Measurements from ENCODE around the gene SPATS2.

DNA sequence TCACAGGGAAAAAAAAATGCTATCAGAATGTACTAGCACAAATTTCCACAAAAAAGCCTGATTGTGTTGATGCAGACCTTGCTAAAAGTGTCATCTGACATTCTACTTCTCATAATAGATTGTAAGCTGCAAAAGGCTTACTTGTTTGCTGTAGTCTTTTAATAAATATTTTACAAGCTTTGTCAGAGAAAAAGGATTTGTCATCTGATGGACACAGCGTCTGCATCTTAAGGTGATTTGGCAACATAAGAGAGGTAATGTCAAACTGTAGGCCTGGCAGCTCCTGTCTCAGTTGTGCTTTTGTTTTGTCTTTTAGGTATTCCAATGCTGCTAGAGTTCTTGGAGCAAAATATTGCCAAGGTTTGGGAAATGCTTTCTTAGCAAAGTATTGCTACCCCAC is 145.3 kb downstream of the SPATS2 start:
- TF ChIP-seq, protein P1, sequence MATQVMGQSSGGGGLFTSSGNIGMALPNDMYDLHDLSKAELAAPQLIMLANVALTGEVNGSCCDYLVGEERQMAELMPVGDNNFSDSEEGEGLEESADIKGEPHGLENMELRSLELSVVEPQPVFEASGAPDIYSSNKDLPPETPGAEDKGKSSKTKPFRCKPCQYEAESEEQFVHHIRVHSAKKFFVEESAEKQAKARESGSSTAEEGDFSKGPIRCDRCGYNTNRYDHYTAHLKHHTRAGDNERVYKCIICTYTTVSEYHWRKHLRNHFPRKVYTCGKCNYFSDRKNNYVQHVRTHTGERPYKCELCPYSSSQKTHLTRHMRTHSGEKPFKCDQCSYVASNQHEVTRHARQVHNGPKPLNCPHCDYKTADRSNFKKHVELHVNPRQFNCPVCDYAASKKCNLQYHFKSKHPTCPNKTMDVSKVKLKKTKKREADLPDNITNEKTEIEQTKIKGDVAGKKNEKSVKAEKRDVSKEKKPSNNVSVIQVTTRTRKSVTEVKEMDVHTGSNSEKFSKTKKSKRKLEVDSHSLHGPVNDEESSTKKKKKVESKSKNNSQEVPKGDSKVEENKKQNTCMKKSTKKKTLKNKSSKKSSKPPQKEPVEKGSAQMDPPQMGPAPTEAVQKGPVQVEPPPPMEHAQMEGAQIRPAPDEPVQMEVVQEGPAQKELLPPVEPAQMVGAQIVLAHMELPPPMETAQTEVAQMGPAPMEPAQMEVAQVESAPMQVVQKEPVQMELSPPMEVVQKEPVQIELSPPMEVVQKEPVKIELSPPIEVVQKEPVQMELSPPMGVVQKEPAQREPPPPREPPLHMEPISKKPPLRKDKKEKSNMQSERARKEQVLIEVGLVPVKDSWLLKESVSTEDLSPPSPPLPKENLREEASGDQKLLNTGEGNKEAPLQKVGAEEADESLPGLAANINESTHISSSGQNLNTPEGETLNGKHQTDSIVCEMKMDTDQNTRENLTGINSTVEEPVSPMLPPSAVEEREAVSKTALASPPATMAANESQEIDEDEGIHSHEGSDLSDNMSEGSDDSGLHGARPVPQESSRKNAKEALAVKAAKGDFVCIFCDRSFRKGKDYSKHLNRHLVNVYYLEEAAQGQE (IDR thresholded peaks at IDR 0.05; ENCODE audit: low read depth), result no peak
- TF ChIP-seq USF1 (IDR thresholded peaks at IDR 0.05), result no peak
- TF ChIP-seq TAF1 (IDR thresholded peaks at IDR 0.05; ENCODE audit: low read depth), result no peak
- no peak for TF ChIP-seq RAD21 (IDR thresholded peaks at IDR 0.05; ENCODE audit: low read depth)
- TF ChIP-seq, protein P2, sequence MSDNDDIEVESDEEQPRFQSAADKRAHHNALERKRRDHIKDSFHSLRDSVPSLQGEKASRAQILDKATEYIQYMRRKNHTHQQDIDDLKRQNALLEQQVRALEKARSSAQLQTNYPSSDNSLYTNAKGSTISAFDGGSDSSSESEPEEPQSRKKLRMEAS (IDR thresholded peaks at IDR 0.05), result no peak
- no peak for TF ChIP-seq YY1 (IDR thresholded peaks at IDR 0.05; ENCODE audit: low read depth)
- TF ChIP-seq CREB1 (IDR thresholded peaks at IDR 0.05; ENCODE audit: low read depth), result no peak
- TF ChIP-seq FOXM1 (IDR thresholded peaks at IDR 0.05; ENCODE audit: borderline replicate concordance, low read depth), result no peak
- TF ChIP-seq NFIC (IDR thresholded peaks at IDR 0.05), result no peak
- TF ChIP-seq TEAD4 (IDR thresholded peaks at IDR 0.05), result no peak
- no peak for TF ChIP-seq EP300 (IDR thresholded peaks at IDR 0.05; ENCODE audit: borderline replicate concordance)

Measured in Ishikawa (cell line).